T-helper 17 cell (primary cell): ENCODE results near the gene UBE3A. TPM values are rescaled to one million over a fixed set of nuclear protein-coding genes. Genes with fewer than 3 reads are reported as not detected.

Experiments
- ATAC-seq: fragments of 150-1000 bp; cut with Tn5 transposase; 2 replicates; pipeline ENCODE4 v1.10.0; 2021; ENCODE audit warnings: mild to moderate bottlenecking, moderate library complexity
- DNase-seq, 3 donors: peaks; one replicate each; pipeline versions ENCODE4 v3.0.0 to v3.0.0-alpha.2; 2020 to 2021
- H3K9me3 ChIP-seq: one replicate; pipeline ENCODE4 v1.7.0; 2013; ENCODE audit warnings: low read length, mild to moderate bottlenecking; ENCODE audit not compliant: control insufficient read depth, poor library complexity, severe bottlenecking
- H3K27ac Mint-ChIP-seq: one replicate; pipeline ENCODE4 v1.8.0; 2022; ENCODE audit warnings: mild to moderate bottlenecking, moderate library complexity, mixed read lengths
- H3K27me3 Mint-ChIP-seq: one replicate; pipeline ENCODE4 v1.8.0; 2022; ENCODE audit warnings: mixed read lengths
- H3K36me3 Mint-ChIP-seq: one replicate; pipeline ENCODE4 v1.8.0; 2022; ENCODE audit warnings: low read depth, mixed read lengths
- H3K4me1 Mint-ChIP-seq: one replicate; pipeline ENCODE4 v1.8.0; 2022; ENCODE audit warnings: mild to moderate bottlenecking, mixed read lengths
- H3K4me3 Mint-ChIP-seq: one replicate; pipeline ENCODE4 v1.8.0; 2022; ENCODE audit warnings: mild to moderate bottlenecking, moderate library complexity, mixed read lengths
- total RNA-seq, 4 donors: library from RNA in 2 of 4; stranded (reverse) in 2 of 4; gene quantifications; one replicate each; pipeline ENCODE4 v1.2.3 and lab custom pipeline; 2022 to 2026

Gene UBE3A
- total RNA-seq, 2 donors from 2014 or later = 109 to 115 TPM

GRCh38 chr15:25408929-25409328 lies 29.9 kb downstream of the UBE3A start:
- peaks cover 8% of the 10 kb centered on the region for H3K36me3 Mint-ChIP-seq
- no peak for ATAC-seq
- DNase-seq = no peak
- H3K4me1 Mint-ChIP-seq = peaks cover 35% of the 10 kb centered on the region
- H3K27me3 Mint-ChIP-seq = no peaks in the 10 kb centered on the region
- no peak overlapping the region for H3K4me3 Mint-ChIP-seq
- H3K27ac Mint-ChIP-seq = no peak overlapping the region
- no peaks in the 10 kb centered on the region for H3K9me3 ChIP-seq

- H3K27ac Mint-ChIP-seq = no peak overlapping the region
- H3K4me3 Mint-ChIP-seq = no peak overlapping the region
- H3K9me3 ChIP-seq = no peaks in the 10 kb centered on the region
- peaks cover 11% of the 10 kb centered on the region for H3K36me3 Mint-ChIP-seq
- DNase-seq (no peak), ATAC-seq (no peak)
- no peaks in the 10 kb centered on the region for H3K27me3 Mint-ChIP-seq
- H3K4me1 Mint-ChIP-seq = peaks cover 30% of the 10 kb centered on the region
Measured at GRCh38 chr15:25408428-25408827, 30.4 kb downstream of the UBE3A start.

GRCh38 chr15:25407950-25408349 lies 30.9 kb downstream of the UBE3A start:
- Mint-ChIP-seq H3K4me1 (peaks cover 26% of the 10 kb centered on the region), H3K4me3 (no peak overlapping the region), H3K36me3 (peaks cover 12% of the 10 kb centered on the region), H3K27me3 (no peaks in the 10 kb centered on the region), H3K27ac (no peak overlapping the region)
- ATAC-seq = no peak
- no peaks in the 10 kb centered on the region for H3K9me3 ChIP-seq
- DNase-seq = no peak

GRCh38 chr15:25406846-25407245 lies 32.0 kb downstream of the UBE3A start:
- Mint-ChIP-seq H3K4me3 (no peak overlapping the region), H3K36me3 (peaks cover 16% of the 10 kb centered on the region), H3K4me1 (peaks cover 26% of the 10 kb centered on the region), H3K27me3 (no peaks in the 10 kb centered on the region), H3K27ac (peak overlapping the region; percentile 57)
- ATAC-seq (no peak), DNase-seq (no peak)
- H3K9me3 ChIP-seq = no peaks in the 10 kb centered on the region

- Mint-ChIP-seq H3K4me1 (peaks cover 22% of the 10 kb centered on the region), H3K27ac (peak overlapping the region; percentile 57), H3K4me3 (no peak overlapping the region), H3K27me3 (no peaks in the 10 kb centered on the region), H3K36me3 (peaks cover 16% of the 10 kb centered on the region)
- DNase-seq (no peak), ATAC-seq (no peak)
- H3K9me3 ChIP-seq = no peaks in the 10 kb centered on the region
Measured at GRCh38 chr15:25406261-25406660, 32.6 kb downstream of the UBE3A start.

- ATAC-seq (no peak), DNase-seq (no peak)
- Mint-ChIP-seq H3K36me3 (peaks cover 16% of the 10 kb centered on the region), H3K27me3 (no peaks in the 10 kb centered on the region), H3K27ac (no peak overlapping the region), H3K4me3 (no peak overlapping the region), H3K4me1 (peaks cover 13% of the 10 kb centered on the region)
- no peaks in the 10 kb centered on the region for H3K9me3 ChIP-seq
Measured at GRCh38 chr15:25403771-25404170, 35.1 kb downstream of the UBE3A start.

GRCh38 chr15:25402342-25402741 lies 36.5 kb downstream of the UBE3A start:
- H3K36me3 Mint-ChIP-seq = peaks cover 16% of the 10 kb centered on the region
- H3K4me1 Mint-ChIP-seq = peaks cover 16% of the 10 kb centered on the region
- ATAC-seq = no peak
- DNase-seq = no peak
- H3K4me3 Mint-ChIP-seq = no peak overlapping the region
- no peaks in the 10 kb centered on the region for H3K9me3 ChIP-seq
- H3K27ac Mint-ChIP-seq = no peak overlapping the region
- no peaks in the 10 kb centered on the region for H3K27me3 Mint-ChIP-seq

- DNase-seq = no peak
- no peak for ATAC-seq
- no peaks in the 10 kb centered on the region for H3K9me3 ChIP-seq
- Mint-ChIP-seq H3K27ac (no peak overlapping the region), H3K36me3 (peaks cover 12% of the 10 kb centered on the region), H3K4me3 (no peak overlapping the region), H3K27me3 (no peaks in the 10 kb centered on the region), H3K4me1 (peaks cover 12% of the 10 kb centered on the region)
Measured at GRCh38 chr15:25401501-25401900, 37.3 kb downstream of the UBE3A start.

- no peak overlapping the region for H3K4me3 Mint-ChIP-seq
- H3K36me3 Mint-ChIP-seq = peaks cover 3% of the 10 kb centered on the region
Measured at GRCh38 chr15:25397100-25397499, 41.7 kb downstream of the UBE3A start.

GRCh38 chr15:25394898-25395297 lies 43.9 kb downstream of the UBE3A start:
- ATAC-seq = no peak
- H3K4me1 Mint-ChIP-seq = peaks cover 19% of the 10 kb centered on the region

More at GRCh38 chr15:25397100-25397499, 41.7 kb downstream of the UBE3A start:
- H3K9me3 ChIP-seq = no peaks in the 10 kb centered on the region
- no peak for ATAC-seq
- Mint-ChIP-seq H3K4me1 (peaks cover 14% of the 10 kb centered on the region), H3K27ac (no peak overlapping the region), H3K27me3 (no peaks in the 10 kb centered on the region)
- no peak for DNase-seq

GRCh38 chr15:25392806-25393205 lies 46.0 kb downstream of the UBE3A start:
- H3K27ac Mint-ChIP-seq = no peak overlapping the region
- peaks cover 6% of the 10 kb centered on the region for H3K36me3 Mint-ChIP-seq
- H3K9me3 ChIP-seq = no peaks in the 10 kb centered on the region
- ATAC-seq (no peak), DNase-seq (no peak)
- H3K4me1 Mint-ChIP-seq = peaks cover 23% of the 10 kb centered on the region
- no peaks in the 10 kb centered on the region for H3K27me3 Mint-ChIP-seq
- no peak overlapping the region for H3K4me3 Mint-ChIP-seq

More at GRCh38 chr15:25394898-25395297, 43.9 kb downstream of the UBE3A start:
- no peak for DNase-seq
- H3K27me3 Mint-ChIP-seq = no peaks in the 10 kb centered on the region
- H3K36me3 Mint-ChIP-seq = peaks cover 3% of the 10 kb centered on the region
- H3K27ac Mint-ChIP-seq = no peak overlapping the region
- no peak overlapping the region for H3K4me3 Mint-ChIP-seq
- no peaks in the 10 kb centered on the region for H3K9me3 ChIP-seq

GRCh38 chr15:25391971-25392721 lies 46.7 kb downstream of the UBE3A start:
- Mint-ChIP-seq H3K27me3 (no peaks in the 10 kb centered on the region), H3K4me1 (peaks cover 17% of the 10 kb centered on the region), H3K4me3 (no peak overlapping the region), H3K27ac (no peak overlapping the region), H3K36me3 (peaks cover 6% of the 10 kb centered on the region)
- DNase-seq (no peak), ATAC-seq (no peak)
- H3K9me3 ChIP-seq = no peaks in the 10 kb centered on the region

GRCh38 chr15:25385986-25386385 lies 52.8 kb downstream of the UBE3A start:
- no peak for ATAC-seq
- no peak for DNase-seq
- no peaks in the 10 kb centered on the region for H3K9me3 ChIP-seq
- Mint-ChIP-seq H3K36me3 (peaks cover 10% of the 10 kb centered on the region), H3K27me3 (no peaks in the 10 kb centered on the region), H3K27ac (no peak overlapping the region), H3K4me1 (peaks cover 22% of the 10 kb centered on the region), H3K4me3 (no peak overlapping the region)

GRCh38 chr15:25381579-25381978 lies 57.2 kb downstream of the UBE3A start:
- ATAC-seq = no peak
- no peak for DNase-seq
- H3K27ac Mint-ChIP-seq = no peak overlapping the region
- no peaks in the 10 kb centered on the region for H3K27me3 Mint-ChIP-seq
- no peak overlapping the region for H3K4me3 Mint-ChIP-seq
- H3K4me1 Mint-ChIP-seq = peaks cover 16% of the 10 kb centered on the region
- H3K9me3 ChIP-seq = no peaks in the 10 kb centered on the region
- peaks cover 9% of the 10 kb centered on the region for H3K36me3 Mint-ChIP-seq
